Measurements from ENCODE around the gene EMC9. TPM values are rescaled to one million over a fixed set of nuclear protein-coding genes. Genes with fewer than 3 reads are reported as not detected.
"Not testable (repeated sequence)": the region's sequence is repeated elsewhere in the genome, so short reads cannot be mapped to it uniquely, and the experiment has no call there.

Gene EMC9
- total RNA-seq, 4 donors from 2014 or later, result 6.2 to 21.2 (median 10.9) TPM; not detected in 1

- H3K27me3 ChIP-seq, result no peaks in the 10 kb centered on the region
- intact Hi-C loops (cut with DNase I; ENCODE audit: low total_unique reads), result no loop called here
- DNase-seq, result no peak
- H3K9me3 ChIP-seq, result no peaks in the 10 kb centered on the region
- H3K4me3 ChIP-seq, result no peak overlapping the region
- no peak overlapping the region for H3K27ac ChIP-seq
- TF ChIP-seq POLR2A (IDR thresholded peaks at IDR 0.05) (no peak), CTCF (IDR thresholded peaks at IDR 0.05) (no peak)
- no peaks in the 10 kb centered on the region for H3K36me3 ChIP-seq
- H3K4me1 ChIP-seq, result no peaks in the 10 kb centered on the region
These were observed 30.9 kb downstream of the EMC9 start for GRCh38 chr14:24110523-24110922.

GRCh38 chr14:24110060-24110459, 31.3 kb downstream of the EMC9 start:
- Histone ChIP-seq H3K9me3 (no peaks in the 10 kb centered on the region), H3K36me3 (no peaks in the 10 kb centered on the region), H3K27me3 (no peaks in the 10 kb centered on the region), H3K4me1 (no peaks in the 10 kb centered on the region), H3K27ac (no peak overlapping the region), H3K4me3 (no peak overlapping the region)
- intact Hi-C loops (cut with DNase I; ENCODE audit: low total_unique reads), result no loop called here
- TF ChIP-seq POLR2A (IDR thresholded peaks at IDR 0.05) (no peak), CTCF (IDR thresholded peaks at IDR 0.05) (no peak)
- no peak for DNase-seq

GRCh38 chr14:24108336-24108874, 33.0 kb downstream of the EMC9 start:
- intact Hi-C loops (cut with DNase I; ENCODE audit: low total_unique reads), result no loop called here
- TF ChIP-seq POLR2A (IDR thresholded peaks at IDR 0.05), result no peak
- no peak for TF ChIP-seq CTCF (IDR thresholded peaks at IDR 0.05)
- H3K27ac ChIP-seq, result no peak overlapping the region

GRCh38 chr14:24106672-24107271, 34.6 kb downstream of the EMC9 start:
- Histone ChIP-seq H3K9me3 (no peaks in the 10 kb centered on the region), H3K36me3 (no peaks in the 10 kb centered on the region), H3K27me3 (no peaks in the 10 kb centered on the region), H3K4me3 (no peak overlapping the region), H3K27ac (no peak overlapping the region), H3K4me1 (no peaks in the 10 kb centered on the region)
- no peak for TF ChIP-seq CTCF (IDR thresholded peaks at IDR 0.05)
- TF ChIP-seq POLR2A (IDR thresholded peaks at IDR 0.05), result no peak
- intact Hi-C loops (cut with DNase I; ENCODE audit: low total_unique reads), result no loop called here
- no peak for DNase-seq

More at GRCh38 chr14:24108336-24108874, 33.0 kb downstream of the EMC9 start:
- Histone ChIP-seq H3K36me3 (no peaks in the 10 kb centered on the region), H3K27me3 (no peaks in the 10 kb centered on the region), H3K4me3 (no peak overlapping the region), H3K9me3 (no peaks in the 10 kb centered on the region), H3K4me1 (no peaks in the 10 kb centered on the region)
- DNase-seq, result no peak

- H3K4me1 ChIP-seq; H3K27ac ChIP-seq; intact Hi-C loops (cut with DNase I; ENCODE audit: low total_unique reads); H3K9me3 ChIP-seq; H3K4me3 ChIP-seq; H3K36me3 ChIP-seq; H3K27me3 ChIP-seq; DNase-seq: not testable (repeated sequence)
These were observed 35.7 kb downstream of the EMC9 start for GRCh38 chr14:24105609-24106239.

Data from uterus (tissue), 4 donors.